Mucosa of rectum (tissue), 2 donors: ENCODE results near the gene ITPKB.
A peak's percentile ranks its signal among the peaks of the same experiment; 100 is the strongest.
"Not testable (repeated sequence)": the region's sequence is repeated elsewhere in the genome, so short reads cannot be mapped to it uniquely, and the experiment has no call there.

Experiments used
- H3K27ac ChIP-seq, 2 donors: one replicate each; pipeline ENCODE4 v1.7.0; 2013; ENCODE audit warnings: inconsistent platforms in 2 of 2, low read depth in 2 of 2, low read length in 2 of 2
- H3K27me3 ChIP-seq, 2 donors: one replicate each; pipeline ENCODE4 v1.7.0; 2013; ENCODE audit warnings: low read length in 2 of 2; ENCODE audit not compliant: control insufficient read depth in 2 of 2, insufficient read depth in 2 of 2
- H3K36me3 ChIP-seq, 2 donors: one replicate each; pipeline ENCODE4 v1.7.0; 2013; ENCODE audit warnings: low read length in 2 of 2; ENCODE audit not compliant: control insufficient read depth in 2 of 2, insufficient read depth in 2 of 2
- H3K4me1 ChIP-seq, 2 donors: one replicate each; pipeline ENCODE4 v1.7.0; 2013; ENCODE audit warnings: low read length in 2 of 2, mild to moderate bottlenecking in 1 of 2; ENCODE audit not compliant: control insufficient read depth in 2 of 2, insufficient read depth in 2 of 2
- H3K4me3 ChIP-seq, 2 donors: one replicate each; pipeline ENCODE4 v1.7.0; 2013; ENCODE audit warnings: low read length in 2 of 2
- H3K9ac ChIP-seq, 2 donors: one replicate each; pipeline ENCODE4 v1.7.0; 2013; ENCODE audit warnings: low read length in 2 of 2, low read depth in 1 of 2, mild to moderate bottlenecking in 1 of 2
- H3K9me3 ChIP-seq, 2 donors: one replicate each; pipeline ENCODE4 v1.7.0; 2013; ENCODE audit warnings: low read length in 2 of 2; ENCODE audit not compliant: control insufficient read depth in 2 of 2
- donor health status: healthy.
- donor health status: Normal muscosa, but diverticular disease.

ITPKB gene

DNA sequence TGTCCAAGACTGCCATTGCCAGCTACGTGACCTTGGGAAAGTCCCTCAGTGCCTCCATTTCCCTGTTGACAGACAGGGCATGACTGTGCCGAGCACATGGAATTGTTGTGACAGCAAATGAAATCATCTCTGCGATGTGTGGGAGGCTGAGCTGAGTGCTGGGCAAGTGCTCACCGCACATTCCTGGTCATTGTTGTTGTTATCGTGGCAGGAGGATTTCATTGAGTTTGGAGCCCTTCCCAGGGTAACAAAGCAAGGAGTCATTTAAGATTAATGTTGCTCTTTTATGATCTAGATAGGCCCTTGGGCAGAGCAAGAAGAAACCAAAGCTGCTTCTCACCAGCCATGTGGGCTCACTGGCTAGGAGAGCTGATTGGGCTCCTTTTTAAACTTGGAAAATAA, 39.6 kb upstream of the ITPKB start:
- no peak overlapping the region for H3K4me3 ChIP-seq
- H3K9me3 ChIP-seq: no peaks in the 10 kb centered on the region
- H3K36me3 ChIP-seq: no peaks in the 10 kb centered on the region
- peak overlapping the region in 1 of 2 donors; percentile 38 for H3K27ac ChIP-seq
- peaks cover 6 to 14% of the 10 kb centered on the region in 2 donors for H3K4me1 ChIP-seq
- no peak overlapping the region for H3K9ac ChIP-seq
- no peaks in the 10 kb centered on the region for H3K27me3 ChIP-seq

DNA sequence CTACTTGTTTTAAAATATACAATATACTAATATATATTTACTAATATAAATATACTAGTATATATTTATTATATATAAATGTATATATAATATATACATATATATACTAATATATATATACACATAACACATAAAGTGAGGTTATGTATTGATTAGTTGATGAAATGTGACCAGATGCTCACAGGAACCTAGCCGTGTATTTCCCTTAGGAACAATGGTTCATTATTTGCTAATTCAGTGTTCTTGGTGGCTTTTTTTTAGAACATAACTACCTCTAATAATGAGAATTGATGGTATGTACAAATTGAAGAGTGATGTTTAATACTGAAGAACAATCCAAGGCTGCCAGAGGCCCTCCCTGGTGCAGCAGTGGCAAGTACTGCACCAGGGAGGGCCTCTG, 37.9 kb upstream of the ITPKB start:
- no peaks in the 10 kb centered on the region for H3K27me3 ChIP-seq
- no peak overlapping the region for H3K27ac ChIP-seq
- H3K9me3 ChIP-seq: no peaks in the 10 kb centered on the region
- peaks cover 6 to 14% of the 10 kb centered on the region in 2 donors for H3K4me1 ChIP-seq
- H3K36me3 ChIP-seq: no peaks in the 10 kb centered on the region
- no peak overlapping the region for H3K9ac ChIP-seq
- no peak overlapping the region for H3K4me3 ChIP-seq

DNA sequence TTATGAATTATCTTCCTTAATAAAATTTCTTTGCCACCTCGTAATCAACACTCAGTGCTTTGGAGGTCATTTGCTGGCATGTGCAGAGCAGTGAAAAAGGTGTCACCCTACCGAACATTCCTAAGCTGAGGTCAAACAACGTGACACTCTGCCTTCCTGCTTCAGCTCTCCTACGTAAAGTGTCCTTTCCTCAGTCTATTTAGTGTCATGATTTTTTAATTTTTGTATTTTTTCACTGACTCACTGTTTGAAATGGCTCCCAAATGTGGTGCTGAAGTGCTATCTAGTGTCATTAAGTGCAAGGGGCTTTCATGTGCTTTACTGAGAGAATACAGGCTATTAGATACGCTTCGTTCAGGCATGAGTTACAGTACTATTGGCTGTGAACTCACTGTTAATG, 37.0 kb upstream of the ITPKB start:
- no peak overlapping the region for H3K27ac ChIP-seq
- no peaks in the 10 kb centered on the region for H3K9me3 ChIP-seq
- no peaks in the 10 kb centered on the region for H3K27me3 ChIP-seq
- H3K36me3 ChIP-seq: no peaks in the 10 kb centered on the region
- peaks cover 6 to 14% of the 10 kb centered on the region in 2 donors for H3K4me1 ChIP-seq
- no peak overlapping the region for H3K4me3 ChIP-seq
- no peak overlapping the region for H3K9ac ChIP-seq

DNA sequence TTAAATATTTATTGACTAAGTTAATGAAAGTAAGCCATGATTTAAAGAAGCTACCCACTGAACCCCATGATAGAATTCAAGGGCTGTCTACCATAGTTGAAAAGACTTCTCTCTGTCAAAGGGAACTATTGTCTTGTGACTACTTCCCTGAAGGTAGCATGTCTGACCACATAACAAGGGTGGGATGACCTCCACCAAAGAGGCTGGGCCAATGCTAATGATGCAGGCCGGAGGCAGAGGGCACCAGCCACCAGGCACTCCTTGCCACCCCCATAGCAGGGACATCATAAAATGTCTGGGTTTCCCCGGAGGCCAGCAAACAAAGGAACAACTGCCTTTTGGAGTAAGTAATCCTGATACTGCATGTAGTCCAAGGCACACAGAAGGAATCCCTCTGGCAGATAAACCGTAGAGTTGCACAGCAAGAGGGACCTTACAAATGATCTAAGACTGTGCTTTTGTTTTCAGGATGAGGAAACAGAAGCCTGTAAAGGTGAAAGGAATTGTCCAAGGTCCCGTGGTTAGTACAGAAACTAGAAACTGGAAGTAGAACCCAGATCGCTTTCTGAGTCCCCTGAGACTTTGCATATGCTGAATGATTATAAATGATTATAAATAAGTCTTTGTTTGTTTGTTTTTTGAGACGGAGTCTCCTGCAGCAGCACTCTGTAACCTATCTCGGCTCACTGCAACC, 33.5 kb upstream of the ITPKB start:
- H3K36me3 ChIP-seq: no peaks in the 10 kb centered on the region
- H3K27ac ChIP-seq: no peak overlapping the region

DNA sequence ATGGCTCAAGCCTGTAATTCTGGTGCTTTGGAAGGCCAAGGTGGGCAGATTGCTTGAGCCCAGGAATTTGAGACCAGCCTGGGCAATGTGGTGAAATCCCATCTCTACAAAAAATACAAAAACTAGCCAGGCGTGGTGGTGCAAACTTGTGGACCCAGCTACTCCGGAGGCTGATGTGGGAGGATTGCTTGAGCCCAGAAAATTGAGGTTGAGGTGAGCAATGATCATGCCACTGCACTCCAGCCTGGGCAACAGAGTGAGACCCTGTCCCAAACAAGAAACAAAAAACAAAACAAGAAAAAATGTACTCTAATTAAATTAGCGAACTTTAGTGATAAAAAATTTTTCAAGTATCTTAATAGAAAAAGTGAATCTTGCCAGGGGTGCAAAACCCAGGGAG, 28.1 kb upstream of the ITPKB start:
- not testable (repeated sequence) for H3K36me3 ChIP-seq, H3K4me1 ChIP-seq, H3K27me3 ChIP-seq, H3K9me3 ChIP-seq, H3K27ac ChIP-seq, H3K4me3 ChIP-seq, H3K9ac ChIP-seq

More for the DNA sequence above, 33.5 kb upstream of the ITPKB start:
- no peak overlapping the region for H3K4me3 ChIP-seq
- no peak overlapping the region for H3K9ac ChIP-seq
- H3K9me3 ChIP-seq: no peaks in the 10 kb centered on the region
- H3K27me3 ChIP-seq: no peaks in the 10 kb centered on the region
- H3K4me1 ChIP-seq: no peaks in the 10 kb centered on the region

DNA sequence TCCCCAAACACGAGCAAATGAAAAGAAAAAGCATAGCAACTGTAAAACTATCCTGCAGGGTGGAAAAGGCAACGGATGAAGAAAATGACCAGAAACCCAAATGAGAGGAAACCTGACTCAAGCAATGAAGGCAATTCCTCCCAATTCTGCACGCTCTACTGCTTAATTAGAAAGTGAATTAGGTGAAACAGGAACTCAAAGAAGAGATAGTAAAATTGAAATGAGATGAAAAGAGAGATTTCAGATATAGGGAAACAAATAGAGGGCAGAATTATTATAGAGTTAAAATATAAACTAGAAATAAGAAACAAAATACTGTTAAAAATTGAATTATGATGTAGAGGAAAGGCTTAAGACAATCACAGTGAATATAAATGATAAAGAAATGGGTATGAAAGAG, 27.5 kb upstream of the ITPKB start:
- Histone ChIP-seq H3K27ac (no peak overlapping the region), H3K4me1 (no peaks in the 10 kb centered on the region), H3K9ac (no peak overlapping the region), H3K9me3 (no peaks in the 10 kb centered on the region), H3K36me3 (no peaks in the 10 kb centered on the region), H3K4me3 (no peak overlapping the region), H3K27me3 (peaks cover 0 to 3% of the 10 kb centered on the region in 2 donors)

DNA sequence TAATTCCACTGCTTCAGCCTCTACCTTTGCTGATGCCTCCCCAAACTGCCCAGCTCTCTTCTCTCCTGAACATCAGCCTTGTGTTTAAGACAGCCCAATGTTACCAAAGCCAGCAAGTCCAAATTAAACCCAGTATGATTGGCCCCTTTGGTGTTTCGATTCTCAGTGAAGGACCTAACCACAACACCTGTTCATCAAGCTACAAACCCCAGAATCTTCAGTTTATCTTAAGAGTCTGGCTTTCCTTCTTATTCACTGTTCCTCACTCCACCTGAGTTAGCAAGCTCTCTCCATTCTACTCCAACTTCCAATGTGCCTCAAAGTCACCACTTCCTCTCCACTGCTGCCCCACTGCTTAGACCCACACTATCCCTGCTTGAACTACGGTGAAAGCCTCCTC, 25.5 kb upstream of the ITPKB start:
- Histone ChIP-seq H3K4me3 (no peak overlapping the region), H3K4me1 (no peaks in the 10 kb centered on the region), H3K36me3 (no peaks in the 10 kb centered on the region), H3K9me3 (no peaks in the 10 kb centered on the region), H3K27me3 (peaks cover 0 to 3% of the 10 kb centered on the region in 2 donors), H3K9ac (no peak overlapping the region), H3K27ac (no peak overlapping the region)

DNA sequence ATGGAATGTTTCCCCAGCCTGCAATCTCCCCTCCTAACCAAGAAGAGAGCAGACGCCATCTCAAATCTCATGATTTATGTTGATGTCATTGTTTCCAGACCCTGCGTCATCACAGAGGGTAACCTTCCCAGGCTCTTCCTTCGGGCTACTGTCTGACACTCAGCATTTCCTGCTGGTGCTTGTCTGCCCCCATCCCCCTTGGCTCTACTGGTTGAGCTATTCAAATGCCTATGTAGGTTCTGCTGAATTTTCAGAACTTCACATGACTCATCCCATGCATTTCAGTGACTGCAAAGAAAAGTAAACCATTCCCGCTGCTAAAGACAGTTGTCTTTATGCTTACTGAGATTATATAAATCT, 24.8 kb upstream of the ITPKB start:
- no peaks in the 10 kb centered on the region for H3K9me3 ChIP-seq
- no peak overlapping the region for H3K4me3 ChIP-seq
- no peaks in the 10 kb centered on the region for H3K4me1 ChIP-seq
- H3K36me3 ChIP-seq: no peaks in the 10 kb centered on the region
- H3K27ac ChIP-seq: no peak overlapping the region
- no peak overlapping the region for H3K9ac ChIP-seq
- peaks cover 0 to 3% of the 10 kb centered on the region in 2 donors for H3K27me3 ChIP-seq

DNA sequence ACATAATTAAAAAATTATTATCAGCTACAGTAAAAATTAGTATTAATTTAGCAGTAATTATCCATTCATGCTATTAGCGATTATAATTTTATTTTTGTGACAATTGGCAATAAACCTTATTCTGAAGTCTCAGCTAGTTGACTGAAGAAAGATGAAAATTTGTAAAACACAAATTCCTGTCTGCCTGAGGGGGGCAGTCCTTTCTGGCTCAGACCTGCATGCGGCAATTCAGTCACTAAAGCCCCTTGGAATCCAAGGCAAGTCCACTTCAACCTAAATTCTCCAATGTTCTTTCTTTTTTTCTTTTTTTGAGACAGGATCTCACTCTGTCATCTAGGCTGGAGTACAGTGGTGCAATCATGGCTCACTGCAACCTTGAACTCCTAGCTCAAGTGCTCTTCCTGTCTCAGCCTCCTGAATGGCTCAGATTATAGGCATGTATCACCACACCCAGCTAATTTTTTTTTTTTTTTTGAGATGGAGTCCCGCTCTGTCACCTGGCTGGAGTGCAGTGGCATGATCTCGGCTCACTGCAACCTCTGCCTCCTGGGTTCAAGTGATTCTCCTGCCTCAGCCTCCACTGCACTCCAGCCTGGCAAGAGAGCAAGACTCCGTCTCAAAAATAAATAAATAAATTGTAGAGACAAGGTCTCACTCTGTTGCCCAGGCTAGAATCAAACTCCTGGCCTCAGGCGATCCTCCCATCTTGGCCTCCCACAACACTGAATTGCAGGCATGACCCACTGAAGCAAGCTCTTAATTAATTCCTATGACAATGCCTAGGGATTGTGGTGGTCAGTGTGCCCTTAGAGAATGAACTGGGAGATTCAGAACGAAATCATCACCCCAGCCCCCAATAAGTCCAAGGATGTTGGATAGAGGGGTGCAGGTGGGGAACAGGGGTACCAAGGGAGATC, 24.2 kb upstream of the ITPKB start:
- H3K9ac ChIP-seq: no peak overlapping the region
- peaks cover 0 to 3% of the 10 kb centered on the region in 2 donors for H3K27me3 ChIP-seq
- no peak overlapping the region for H3K4me3 ChIP-seq
- H3K36me3 ChIP-seq: no peaks in the 10 kb centered on the region
- H3K9me3 ChIP-seq: no peaks in the 10 kb centered on the region
- no peak overlapping the region for H3K27ac ChIP-seq
- H3K4me1 ChIP-seq: no peaks in the 10 kb centered on the region

DNA sequence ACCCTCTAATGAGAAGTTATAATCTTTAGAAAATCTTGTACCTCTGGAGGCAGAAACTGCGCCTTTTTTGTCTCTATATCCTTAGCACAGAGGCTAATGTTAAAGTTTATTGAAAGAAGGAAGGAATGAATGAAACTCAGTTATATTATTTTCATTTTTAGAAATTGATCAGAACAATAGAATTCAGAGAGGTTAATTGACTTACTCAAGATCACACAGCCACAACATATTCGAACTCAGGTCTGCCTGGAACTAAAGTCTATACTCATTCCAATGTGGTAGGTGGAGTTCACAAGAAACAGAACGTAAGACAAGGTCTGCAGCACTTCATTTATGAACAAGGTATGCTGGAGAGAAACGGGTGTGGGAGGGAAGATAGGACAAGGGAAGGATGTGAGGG, 23.0 kb upstream of the ITPKB start:
- no peaks in the 10 kb centered on the region for H3K36me3 ChIP-seq
- no peaks in the 10 kb centered on the region for H3K9me3 ChIP-seq
- no peak overlapping the region for H3K27ac ChIP-seq
- H3K4me1 ChIP-seq: no peaks in the 10 kb centered on the region
- no peak overlapping the region for H3K9ac ChIP-seq
- no peak overlapping the region for H3K4me3 ChIP-seq
- H3K27me3 ChIP-seq: peaks cover 0 to 3% of the 10 kb centered on the region in 2 donors
